IMR-90 (cell line): ENCODE measurements around the gene CELSR1. TPM values are rescaled to one million over a fixed set of nuclear protein-coding genes. Genes with fewer than 3 reads are reported as not detected.

Experiments used
- ATAC-seq: fragments of 200-7000 bp; cut with Tn5 transposase; 2 replicates; pipeline ENCODE4 v1.9.1; 2020; ENCODE audit warnings: low read depth, mild to moderate bottlenecking, moderate library complexity
- BruUV-seq: library from RNA; stranded (reverse); fragments of 400-500 nt; replicated peaks from 2 replicates; lab custom pipeline; 2021; lab: Mats Ljungman, UMichigan
- CTCF ChIA-PET: fragments of 300-600 bp; formaldehyde crosslinking; extraction: SDS; loops from one replicate; lab custom pipeline; 2021; ENCODE audit warnings: antibody characterized with exemption; lab: Yijun Ruan, JAX
- POLR2A ChIA-PET: fragments of 300-600 bp; sonication (Branson Sonifier 250); formaldehyde crosslinking; loops from one replicate; lab custom pipeline; 2022; ENCODE audit warnings: antibody characterized with exemption; ENCODE audit not compliant: unreplicated experiment; lab: Charles Lee
- DNase-seq: peaks from one replicate; pipeline ENCODE4 v3.0.0; 2013
- H2AFZ ChIP-seq: replicated peaks from 2 replicates; pipeline ENCODE3; 2013; ENCODE audit warnings: low read length, mild to moderate bottlenecking; ENCODE audit not compliant: poor library complexity
- H2AK5ac ChIP-seq: 2 replicates; pipeline ENCODE4 v1.6.1; 2013; ENCODE audit warnings: low read depth, low read length, inconsistent platforms
- H2AK9ac ChIP-seq: replicated peaks from 2 replicates; pipeline ENCODE3; 2013; ENCODE audit warnings: mild to moderate bottlenecking, low read depth, low read length, moderate library complexity; ENCODE audit not compliant: poor library complexity
- H2BK120ac ChIP-seq: 2 replicates; pipeline ENCODE4 v1.6.1; 2013; ENCODE audit warnings: low read depth, low read length, inconsistent platforms
- H2BK15ac ChIP-seq: 3 replicates; pipeline ENCODE4 v1.6.1; 2013; ENCODE audit warnings: low read depth, low read length, inconsistent platforms
- H2BK20ac ChIP-seq: 2 replicates; pipeline ENCODE4 v1.6.1; 2013; ENCODE audit warnings: low read depth, mild to moderate bottlenecking, inconsistent platforms, low read length, moderate library complexity
- H2BK5ac ChIP-seq: 2 replicates; pipeline ENCODE4 v1.6.1; 2013; ENCODE audit warnings: mild to moderate bottlenecking, low read depth, low read length, inconsistent platforms; ENCODE audit not compliant: poor library complexity, severe bottlenecking
- H3K14ac ChIP-seq: replicated peaks from 2 replicates; pipeline ENCODE4 v1.6.1; 2013; ENCODE audit warnings: low read depth, low read length, inconsistent platforms
- H3K18ac ChIP-seq: 2 replicates; pipeline ENCODE4 v1.6.1; 2013; ENCODE audit warnings: low read depth, low read length, control low read depth
- H3K23ac ChIP-seq: 2 replicates; pipeline ENCODE4 v1.6.1; 2013; ENCODE audit warnings: low read depth, low read length, inconsistent platforms
- H3K27ac ChIP-seq: 2 replicates; pipeline ENCODE4 v1.5.1; 2013; ENCODE audit warnings: mild to moderate bottlenecking, control low read depth, low read length; ENCODE audit not compliant: insufficient read depth
- H3K27me3 ChIP-seq: 2 replicates; pipeline ENCODE4 v1.6.1; 2013; ENCODE audit warnings: low read length; ENCODE audit not compliant: control insufficient read depth, insufficient read depth
- H3K36me3 ChIP-seq: 2 replicates; pipeline ENCODE4 v1.6.1; 2013; ENCODE audit warnings: low read length, mixed read lengths; ENCODE audit not compliant: control insufficient read depth, insufficient read depth
- H3K4ac ChIP-seq: 2 replicates; pipeline ENCODE4 v1.6.1; 2013; ENCODE audit warnings: low read depth, low read length, inconsistent platforms
- H3K4me1 ChIP-seq: 2 replicates; pipeline ENCODE4 v1.6.1; 2013; ENCODE audit warnings: low read length, mixed read lengths; ENCODE audit not compliant: control insufficient read depth, insufficient read depth
- H3K4me2 ChIP-seq: 2 replicates; pipeline ENCODE4 v1.6.1; 2013; ENCODE audit warnings: low read depth, mild to moderate bottlenecking, control low read depth, low read length, moderate library complexity
- H3K4me3 ChIP-seq: 2 replicates; pipeline ENCODE4 v1.5.1; 2013; ENCODE audit warnings: low read depth, mild to moderate bottlenecking, control low read depth, low read length, moderate library complexity; ENCODE audit not compliant: insufficient read depth
- H3K56ac ChIP-seq: 2 replicates; pipeline ENCODE4 v1.6.1; 2013; ENCODE audit warnings: low read length, inconsistent platforms; ENCODE audit not compliant: insufficient read depth; ENCODE audit errors: extremely low read depth
- H3K79me1 ChIP-seq, 2 experiments: 2 replicates each; pipeline ENCODE4 v1.6.1; 2013; ENCODE audit warnings: low read length in 2 of 2, inconsistent platforms in 1 of 2, low read depth in 1 of 2
- H3K9ac ChIP-seq: 2 replicates; pipeline ENCODE4 v1.6.1; 2013; ENCODE audit warnings: low read depth, low read length, control low read depth
- H3K9me1 ChIP-seq: 2 replicates; pipeline ENCODE4 v1.6.1; 2013; ENCODE audit warnings: low read length, inconsistent platforms; ENCODE audit not compliant: insufficient read depth
- H3K9me3 ChIP-seq: 2 replicates; pipeline ENCODE4 v1.6.1; 2013; ENCODE audit warnings: low read length; ENCODE audit not compliant: control insufficient read depth, insufficient read depth
- H4K20me1 ChIP-seq: 2 replicates; pipeline ENCODE4 v1.6.1; 2013; ENCODE audit warnings: low read length, inconsistent platforms; ENCODE audit not compliant: insufficient read depth
- H4K5ac ChIP-seq: 2 replicates; pipeline ENCODE4 v1.6.1; 2013; ENCODE audit warnings: mild to moderate bottlenecking, low read depth, low read length, control low read depth
- H4K8ac ChIP-seq, 2 experiments: 2 replicates each; pipeline ENCODE4 v1.6.1; 2013; ENCODE audit warnings: low read depth in 2 of 2, low read length in 2 of 2, control low read depth in 1 of 2, inconsistent platforms in 1 of 2
- H4K91ac ChIP-seq: 2 replicates; pipeline ENCODE4 v1.6.1; 2013; ENCODE audit warnings: low read depth, low read length, inconsistent platforms; ENCODE audit not compliant: insufficient read depth
- BHLHE40 ChIP-seq: fragments of 150-350 bp; IDR thresholded peaks from 2 replicates; pipeline ENCODE4 v1.6.1; 2016; ENCODE audit warnings: mild to moderate bottlenecking, low read depth, low read length
- CEBPB ChIP-seq: IDR thresholded peaks from 2 replicates; pipeline ENCODE4 v1.6.1; 2012; ENCODE audit warnings: low read depth, low read length, improper control_type of control experiment
- CHD1 ChIP-seq: IDR thresholded peaks from 2 replicates; pipeline ENCODE4 v1.6.1; 2012; ENCODE audit warnings: low read depth, low read length, improper control_type of control experiment
- CTCF ChIP-seq: conservative IDR thresholded peaks from 2 replicates; pipeline ENCODE4 v1.5.1; 2012; ENCODE audit warnings: mild to moderate bottlenecking, low read depth, low read length, improper control_type of control experiment
- ELK1 ChIP-seq: fragments of 150-350 bp; IDR thresholded peaks from 2 replicates; pipeline ENCODE4 v1.6.1; 2016; ENCODE audit warnings: low read depth, mild to moderate bottlenecking, low read length, moderate library complexity, borderline replicate concordance
- FOS ChIP-seq: fragments of 150-350 bp; IDR thresholded peaks from 2 replicates; pipeline ENCODE4 v1.6.1; 2016; ENCODE audit warnings: low read depth, low read length
- MAFK ChIP-seq: IDR thresholded peaks from 2 replicates; pipeline ENCODE4 v1.6.1; 2012; ENCODE audit warnings: low read depth, low read length, improper control_type of control experiment
- MAZ ChIP-seq: IDR thresholded peaks from 2 replicates; pipeline ENCODE4 v1.6.1; 2012; ENCODE audit warnings: low read depth, mild to moderate bottlenecking, low read length, improper control_type of control experiment, moderate library complexity, borderline replicate concordance
- MXI1 ChIP-seq: IDR thresholded peaks from 2 replicates; pipeline ENCODE4 v1.6.1; 2012; ENCODE audit warnings: low read depth, mild to moderate bottlenecking, low read length, moderate library complexity, borderline replicate concordance
- NFE2L2 ChIP-seq: fragments of 150-350 bp; IDR thresholded peaks from 2 replicates; pipeline ENCODE4 v1.6.1; 2016; ENCODE audit warnings: low read depth, mild to moderate bottlenecking, low read length
- POLR2A ChIP-seq: IDR thresholded peaks from 2 replicates; pipeline ENCODE4 v1.6.1; 2012; ENCODE audit warnings: mild to moderate bottlenecking, low read depth, low read length
- RAD21 ChIP-seq: IDR thresholded peaks from 2 replicates; pipeline ENCODE4 v1.6.1; 2012; ENCODE audit warnings: low read length, improper control_type of control experiment
- RCOR1 ChIP-seq: IDR thresholded peaks from 2 replicates; pipeline ENCODE4 v1.6.1; 2012; ENCODE audit warnings: mild to moderate bottlenecking, low read length, improper control_type of control experiment; ENCODE audit not compliant: insufficient replicate concordance
- RFX5 ChIP-seq: IDR thresholded peaks from 2 replicates; pipeline ENCODE4 v1.8.0; 2012; ENCODE audit warnings: low read depth, mild to moderate bottlenecking, low read length, moderate library complexity
- SMC3 ChIP-seq: fragments of 150-350 bp; IDR thresholded peaks from 2 replicates; pipeline ENCODE4 v1.6.1; 2016; ENCODE audit warnings: low read depth, mild to moderate bottlenecking, antibody characterized with exemption, low read length, moderate library complexity
- USF2 ChIP-seq: fragments of 150-350 bp; IDR thresholded peaks from 2 replicates; pipeline ENCODE4 v1.6.1; 2017; ENCODE audit warnings: mild to moderate bottlenecking, antibody characterized with exemption, low read length, low read depth
- WGBS, 2 experiments: methylation state at CpG; one replicate each; pipeline versions ENCODE4 v1.1.5 to v1.1.7; 2013; ENCODE audit warnings: missing lambda C conversion rate in 2 of 2; ENCODE audit not compliant: insufficient read length in 1 of 2; ENCODE audit errors: extremely low coverage in 2 of 2; 5-methylcytosine and 5-hydroxymethylcytosine counted together
- dilution Hi-C: fragments of 300-500 bp; cut with HindIII; formaldehyde crosslinking; loops from one replicate; pipeline ENCODE4 v1.14.3; 2018; ENCODE audit warnings: low sequenced_read_pairs; ENCODE audit not compliant: unreplicated experiment
- in situ Hi-C: fragments of 300-500 bp; cut with MboI; formaldehyde crosslinking; loops from 3 replicates; pipeline ENCODE4 v1.14.3; 2019; ENCODE audit warnings: low sequenced_read_pairs, inconsistent platforms, mixed read lengths
- intact Hi-C: fragments of 100-400 bp; cut with micrococcal nuclease; formaldehyde crosslinking; loops from 2 replicates; pipeline ENCODE4 v1.10.0; 2022
- polyA plus RNA-seq, 3 experiments: library from polyadenylated mRNA; depleted of rRNA; stranded (reverse); fragments of >200 nt; gene quantifications; 2 replicates each; pipeline ENCODE4 v1.2.3, GENCODE V29; 2012; ENCODE audit warnings: low replicate concordance in 1 of 3
- total RNA-seq: library from RNA; depleted of rRNA; stranded (reverse); fragments of >200 nt; gene quantifications from 2 replicates; pipeline ENCODE4 v1.2.3, GENCODE V29; 2012

Gene CELSR1
- total and polyA plus RNA-seq, 2 of the 4 experiments (the other 2 are of a cell fraction), result 0.36 to 0.82 TPM

GRCh38 chr22:46581538-46582244 lies 44.3 kb upstream of the CELSR1 start:
- no peak overlapping the region for H2BK15ac ChIP-seq
- ChIA-PET POLR2A (no interaction called here), CTCF (no interaction called here)
- H3K4ac ChIP-seq, result no peak overlapping the region
- no peak overlapping the region for H3K14ac ChIP-seq
- H3K4me3 ChIP-seq, result no peak overlapping the region
- H3K18ac ChIP-seq, result no peak overlapping the region
- ATAC-seq (no peak), DNase-seq (no peak)
- WGBS, 2 experiments, result 86% methylated on average over 7 of the region's 14 CpGs; no CpG with 5 or more reads in 1 of the 2 experiments
- no peaks in the 10 kb centered on the region for H3K36me3 ChIP-seq
- no peak overlapping the region for H2BK120ac ChIP-seq
- peaks cover 12 to 17% of the 10 kb centered on the region in 2 experiments; a peak in 3 of 4 replicates for H3K79me1 ChIP-seq
- no peak overlapping the region for H3K23ac ChIP-seq
- no peak overlapping the region for H3K56ac ChIP-seq
- H2BK20ac ChIP-seq, result no peak overlapping the region
- no peak overlapping the region for H3K4me2 ChIP-seq
- no peak for TF ChIP-seq FOS
- TF ChIP-seq SMC3, result no peak
- TF ChIP-seq MAZ, result no peak
- TF ChIP-seq CEBPB, result no peak
- no peak for TF ChIP-seq CHD1
- TF ChIP-seq ELK1, result no peak
- no peak for TF ChIP-seq BHLHE40
- TF ChIP-seq CTCF, result no peak
- no peak for TF ChIP-seq POLR2A
- no peak for TF ChIP-seq MAFK
- TF ChIP-seq RCOR1, result no peak
- TF ChIP-seq NFE2L2, result no peak
- TF ChIP-seq USF2, result no peak
- no peak for TF ChIP-seq RFX5
- TF ChIP-seq MXI1, result no peak
- no peak for TF ChIP-seq RAD21
- no peak overlapping the region for H3K27ac ChIP-seq
- H2AFZ ChIP-seq, result no peak overlapping the region
- dilution Hi-C loops, result no loop called here
- H4K20me1 ChIP-seq, result peaks cover 31% of the 10 kb centered on the region
- H3K9me3 ChIP-seq, result no peaks in the 10 kb centered on the region
- H4K91ac ChIP-seq, result no peak overlapping the region
- H2AK5ac ChIP-seq, result no peak overlapping the region
- H3K9me1 ChIP-seq, result no peaks in the 10 kb centered on the region
- BruUV-seq, result no TSS peak
- in situ Hi-C loops, result no loop called here
- no peak overlapping the region for H3K9ac ChIP-seq
- no peak overlapping the region for H2BK5ac ChIP-seq
- H4K8ac ChIP-seq, result no peak overlapping the region
- H4K5ac ChIP-seq, result no peak overlapping the region
- H2AK9ac ChIP-seq, result no peak overlapping the region
- intact Hi-C loops, result no loop called here
- peaks cover 21% of the 10 kb centered on the region for H3K4me1 ChIP-seq
- no peaks in the 10 kb centered on the region; the same call in 1 of the 2 replicates for H3K27me3 ChIP-seq
